GM19395 (cell line): ENCODE data around the gene SUMF2.
"Not testable (repeated sequence)": the region's sequence is repeated elsewhere in the genome, so short reads cannot be mapped to it uniquely, and the experiment has no call there.

Experiments used
- ATAC-seq: cut with Tn5 transposase; IDR thresholded peaks from one replicate; pipeline ENCODE4 v1.9.1; 2021; ENCODE audit warnings: mild to moderate bottlenecking, moderate library complexity; ENCODE audit not compliant: unreplicated experiment

SUMF2 gene

GRCh38 chr7:56063882-56064625 lies at the start of gene SUMF2:
Gene SUMF2, plus strand, starts transcription at chr7:56064286. Its CDS starts 26 bp downstream, at chr7:56064312.
- ATAC-seq, result peak; percentile 85

GRCh38 chr7:56017015-56017414 lies 47.1 kb upstream of the SUMF2 start:
- ATAC-seq, result not testable (repeated sequence)

GRCh38 chr7:56019501-56019900 lies 44.6 kb upstream of the SUMF2 start:
- no peak for ATAC-seq

- ATAC-seq, result no peak
Observed at GRCh38 chr7:56023500-56023899, 40.6 kb upstream of the SUMF2 start.

- ATAC-seq, result no peak
Observed at GRCh38 chr7:56026538-56026937, 37.5 kb upstream of the SUMF2 start.

- ATAC-seq, result no peak
Observed at GRCh38 chr7:56028942-56029630, 35.0 kb upstream of the SUMF2 start.

GRCh38 chr7:56030340-56030739 lies 33.7 kb upstream of the SUMF2 start:
- no peak for ATAC-seq

- not testable (repeated sequence) for ATAC-seq
Observed at GRCh38 chr7:56031556-56031955, 32.5 kb upstream of the SUMF2 start.

- not testable (repeated sequence) for ATAC-seq
Observed at GRCh38 chr7:56032578-56032977, 31.5 kb upstream of the SUMF2 start.

- ATAC-seq, result peak; percentile 97
Observed at GRCh38 chr7:56033671-56034432, 30.2 kb upstream of the SUMF2 start.

- no peak for ATAC-seq
Observed at GRCh38 chr7:56040730-56041129, 23.4 kb upstream of the SUMF2 start.

- not testable (repeated sequence) for ATAC-seq
Observed at GRCh38 chr7:56045758-56046157, 18.3 kb upstream of the SUMF2 start.

- ATAC-seq, result no peak
Observed at GRCh38 chr7:56046721-56047445, 17.2 kb upstream of the SUMF2 start.

GRCh38 chr7:56047446-56048116 lies 16.5 kb upstream of the SUMF2 start:
- not testable (repeated sequence) for ATAC-seq

GRCh38 chr7:56048245-56048644 lies 15.8 kb upstream of the SUMF2 start:
- no peak for ATAC-seq

- not testable (repeated sequence) for ATAC-seq
Observed at GRCh38 chr7:56048763-56049162, 15.3 kb upstream of the SUMF2 start.

GRCh38 chr7:56051053-56051338 lies 13.1 kb upstream of the SUMF2 start:
- no peak for ATAC-seq

- peak; percentile 96 for ATAC-seq
Observed at GRCh38 chr7:56051339-56052191, 12.5 kb upstream of the SUMF2 start, which contains the start of the genes CCT6A and PSPH. Gene CCT6A, plus strand, starts transcription at chr7:56051765. Its CDS starts 84 bp downstream, at chr7:56051849. Gene PSPH, minus strand, starts transcription at chr7:56051444. Its CDS starts 30,232 bp downstream, at chr7:56021212.

- ATAC-seq, result no peak
Observed at GRCh38 chr7:56053379-56053778, 10.7 kb upstream of the SUMF2 start.
